T-helper 2 cell (primary cell): ENCODE results near the gene RASGEF1C.

Experiments
- DNase-seq, 5 experiments: peaks; one replicate each; pipeline versions ENCODE4 v3.0.0 to v3.0.0-alpha.2; 2012 to 2022

Gene RASGEF1C

DNA sequence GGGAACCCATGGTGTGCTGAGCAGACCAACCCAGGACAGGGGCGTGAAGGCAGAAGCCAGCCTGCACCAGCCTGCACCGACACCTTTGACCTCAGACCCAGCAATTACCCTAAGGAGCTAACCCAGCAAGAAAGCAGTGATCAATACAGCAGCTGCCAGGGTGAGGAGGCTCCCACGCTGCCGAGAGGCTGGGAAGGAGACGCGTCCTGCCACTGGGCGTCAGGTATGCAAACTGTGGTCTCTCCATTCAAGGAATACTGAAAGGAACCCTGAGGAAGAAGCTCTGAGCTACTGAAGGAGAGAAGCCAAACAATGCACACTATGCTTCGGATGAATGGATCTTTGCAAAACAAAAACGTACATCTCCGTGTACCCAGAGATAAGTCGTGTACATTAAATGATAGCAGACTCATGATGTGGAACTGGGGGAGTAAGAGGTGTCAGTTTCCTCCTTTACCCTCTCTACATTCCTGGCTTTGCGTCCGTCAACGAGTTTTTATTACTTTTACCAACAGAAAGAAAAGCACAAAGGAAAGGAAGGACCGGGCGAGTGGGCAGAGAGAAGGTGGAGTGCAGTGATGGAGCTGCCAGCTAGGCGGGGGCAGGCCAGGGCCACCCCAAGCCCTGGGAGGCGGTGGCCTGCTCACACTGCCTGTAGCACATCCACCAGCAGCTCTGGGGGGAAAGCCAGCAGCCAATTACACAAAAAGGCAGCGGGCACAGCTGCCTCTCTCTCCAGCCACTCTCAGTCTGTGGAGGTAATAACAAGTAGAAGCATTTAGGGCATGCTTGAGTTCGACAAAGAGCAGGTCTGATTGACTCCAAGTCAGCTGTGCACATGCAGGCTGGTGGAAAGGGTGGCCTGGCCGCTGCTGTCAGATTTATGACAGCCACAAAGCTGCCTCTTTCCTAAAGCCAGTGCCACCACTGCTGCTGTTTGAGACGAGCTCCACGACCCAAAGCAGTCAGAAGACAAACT is 29.3 kb downstream of the RASGEF1C start:
- DNase-seq: no peak

DNA sequence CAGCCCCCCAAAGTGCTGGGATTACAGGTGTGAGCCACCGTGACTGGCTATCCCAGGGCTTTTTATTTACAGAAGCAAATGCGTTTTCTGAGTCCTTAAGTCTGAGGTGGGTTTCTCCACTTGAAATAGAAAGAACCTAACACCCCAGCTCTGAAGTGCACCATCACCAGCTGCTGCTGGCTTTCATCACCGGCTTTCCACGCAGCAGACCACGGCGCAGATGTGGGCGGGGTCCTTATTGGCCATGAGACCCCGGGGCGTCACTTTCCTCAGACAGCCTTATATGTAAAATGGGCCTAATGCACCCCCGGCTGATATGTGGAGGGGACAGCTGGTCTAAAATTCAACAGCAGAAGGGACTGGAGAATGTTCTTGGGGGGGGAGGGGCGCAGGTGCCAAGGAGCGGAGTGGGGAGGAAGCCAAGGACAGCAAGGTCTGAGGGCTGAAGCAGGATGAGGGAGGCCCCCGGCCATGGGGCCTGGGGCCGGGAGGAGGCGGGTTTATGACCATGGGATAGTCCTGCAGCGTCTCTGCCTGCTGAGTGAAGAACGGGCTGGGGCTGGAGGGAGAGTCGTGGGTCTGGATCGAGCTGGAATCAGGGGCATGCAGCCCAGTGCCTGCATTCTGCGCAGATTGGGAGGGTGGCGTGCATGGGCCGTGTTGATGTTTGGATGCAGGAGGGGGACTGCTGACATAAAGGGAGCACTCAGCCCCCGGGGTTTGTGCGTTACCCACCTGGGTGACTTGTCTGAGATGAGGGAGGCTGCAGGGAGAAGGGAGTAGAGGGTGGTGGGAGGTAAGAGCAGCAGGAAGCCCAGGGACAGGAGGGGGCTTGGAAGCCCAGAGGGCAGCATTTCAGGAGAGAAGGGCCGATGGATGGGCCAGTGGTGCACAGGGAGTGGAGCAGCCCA is 30.2 kb downstream of the RASGEF1C start:
- no peak for DNase-seq

DNA sequence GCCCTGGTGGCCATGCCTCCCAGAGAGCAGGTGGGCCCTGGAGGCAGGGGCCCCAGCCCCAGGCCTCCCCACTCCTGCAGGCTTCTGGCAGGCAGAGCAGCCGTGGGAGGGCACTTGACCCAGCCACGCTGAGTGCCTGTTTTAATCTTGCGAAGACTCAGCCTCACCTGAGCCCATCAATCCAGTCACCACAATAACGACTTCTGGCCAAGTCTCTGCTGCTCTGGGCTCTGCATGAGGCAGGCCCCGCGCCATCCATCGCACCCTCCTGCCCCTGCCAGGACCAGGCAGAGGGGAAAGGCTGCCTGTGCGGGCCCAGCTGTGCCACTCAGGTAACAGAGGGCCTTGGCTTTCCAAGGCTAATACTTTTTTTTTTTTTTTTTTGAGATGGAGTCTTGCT is 32.8 kb downstream of the RASGEF1C start:
- DNase-seq: no peak

DNA sequence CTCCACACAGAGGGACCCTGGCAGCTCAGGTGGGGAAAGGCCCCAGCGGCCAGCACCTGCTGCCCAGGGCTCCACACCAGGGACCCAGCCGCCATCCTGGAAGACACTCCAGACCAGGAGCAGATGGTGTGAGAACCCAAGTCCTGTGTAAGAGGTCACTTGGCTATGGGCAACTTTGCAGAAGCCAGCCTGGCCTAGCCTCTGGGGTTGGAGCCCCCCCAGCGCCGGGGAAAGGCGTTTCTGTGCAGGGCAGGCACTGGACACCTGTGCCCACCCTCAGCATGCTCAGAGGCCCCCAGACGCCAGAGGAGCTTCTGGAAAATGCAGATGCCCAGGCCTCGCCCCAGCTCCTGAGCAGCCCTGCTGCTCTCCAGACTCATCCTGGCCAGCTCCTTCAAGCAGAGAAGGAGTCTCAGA is 34.0 kb downstream of the RASGEF1C start:
- no peak for DNase-seq

DNA sequence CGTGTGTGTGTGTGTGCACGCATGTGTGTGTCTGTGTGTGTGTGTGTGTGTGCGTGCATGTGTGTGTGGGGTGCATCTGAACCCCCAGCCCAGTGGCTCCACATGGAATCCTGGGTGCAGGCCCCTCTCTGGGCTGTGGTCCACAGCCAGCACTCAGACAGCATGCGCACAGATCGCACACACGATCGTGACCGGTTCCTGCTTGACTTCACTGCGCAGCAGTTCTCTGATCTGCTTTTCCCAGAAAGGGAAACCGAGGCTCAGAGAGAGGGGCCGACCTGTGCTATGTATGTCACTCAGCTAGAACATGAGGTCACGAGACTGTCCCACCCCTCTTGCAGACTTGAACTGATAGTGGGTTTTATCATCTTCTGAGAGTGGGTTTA is 34.4 kb downstream of the RASGEF1C start:
- no peak for DNase-seq

DNA sequence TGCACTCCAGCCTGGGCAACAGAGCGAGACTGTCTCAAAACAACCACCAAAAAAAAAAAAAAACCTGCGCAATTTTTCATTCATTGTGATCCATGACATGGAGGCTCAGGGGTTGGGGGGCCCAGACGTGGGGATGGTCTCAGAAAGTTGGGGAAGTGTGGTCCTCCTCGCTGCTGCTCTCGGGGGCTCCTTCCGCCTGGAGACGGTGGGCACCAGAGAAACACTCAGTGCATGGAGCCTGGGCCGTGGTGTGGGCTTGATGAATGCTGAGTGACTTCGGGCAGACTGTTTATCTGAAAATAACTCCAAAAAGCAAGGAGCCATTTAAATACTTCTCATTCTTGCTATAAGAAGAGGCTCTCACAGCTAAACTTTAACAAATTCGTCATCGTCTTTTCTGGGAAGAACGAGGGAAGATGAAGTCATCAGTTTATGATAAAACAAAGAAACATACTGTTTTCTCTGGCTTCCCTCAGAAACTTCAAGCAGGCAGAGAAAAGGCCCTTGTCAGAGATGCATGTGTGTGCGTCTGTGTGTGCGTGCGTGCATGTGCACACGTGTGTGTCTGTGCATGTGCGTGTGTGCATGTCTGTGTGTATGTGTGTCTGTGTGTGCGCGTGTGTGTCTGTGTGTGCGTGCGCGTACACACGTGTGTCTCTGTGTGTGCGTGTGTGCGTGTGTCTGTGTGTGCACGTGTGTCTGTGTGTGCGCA is 35.0 kb downstream of the RASGEF1C start:
- DNase-seq: no peak

DNA sequence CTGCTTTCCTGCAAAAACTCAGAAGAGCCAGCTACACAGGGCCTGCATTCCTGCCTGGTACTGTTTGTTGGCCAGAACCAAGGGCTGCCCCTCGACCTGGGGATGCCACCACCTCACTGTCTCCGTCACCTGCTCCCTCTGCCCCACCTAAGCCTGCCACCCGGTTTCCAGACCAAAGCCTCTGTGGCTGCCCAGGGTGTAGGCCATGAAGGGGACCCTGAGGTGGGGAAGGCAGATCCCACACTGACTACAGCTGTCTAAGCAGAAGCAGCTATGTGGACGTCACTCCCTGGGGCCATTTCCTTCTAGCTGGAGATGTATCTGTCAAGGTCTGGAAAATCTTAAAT is 35.8 kb downstream of the RASGEF1C start:
- DNase-seq: no peak

DNA sequence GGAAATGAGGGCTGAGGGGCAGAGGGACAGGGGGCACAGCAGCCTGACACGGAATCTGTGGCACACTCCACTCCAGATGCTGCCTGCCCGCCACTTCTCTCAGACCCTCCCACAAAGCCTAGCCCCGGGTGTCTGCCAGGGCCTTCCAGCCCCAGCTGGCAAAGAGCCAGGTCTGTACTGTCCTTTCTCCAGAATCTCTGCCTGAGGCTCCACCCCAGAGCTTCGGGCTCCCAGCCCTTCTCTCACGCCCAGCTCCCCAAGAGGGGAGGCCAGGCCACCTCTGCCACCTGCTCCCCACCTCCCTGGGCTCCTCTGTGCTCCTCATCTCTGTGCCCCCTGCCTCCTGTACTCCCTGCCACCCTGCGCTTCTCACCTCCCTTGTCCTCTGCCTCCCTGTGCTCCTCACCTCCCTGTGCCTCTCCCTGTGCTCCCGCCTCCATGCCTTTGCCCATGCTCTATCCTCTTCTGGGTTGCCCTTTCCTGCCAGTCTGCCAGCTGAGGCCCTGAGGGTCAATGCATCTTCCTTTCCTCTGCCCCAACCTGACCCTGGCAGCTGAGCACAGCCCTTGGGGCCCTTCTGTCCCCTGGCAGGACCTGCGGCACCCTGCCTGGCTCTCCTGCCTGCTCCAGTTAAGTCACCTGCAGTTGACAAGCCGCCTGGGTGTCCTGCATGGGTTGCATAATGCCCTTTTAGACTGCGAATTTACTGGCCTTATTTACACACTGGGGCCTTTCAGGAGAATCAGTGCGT is 36.4 kb downstream of the RASGEF1C start:
- DNase-seq: no peak

DNA sequence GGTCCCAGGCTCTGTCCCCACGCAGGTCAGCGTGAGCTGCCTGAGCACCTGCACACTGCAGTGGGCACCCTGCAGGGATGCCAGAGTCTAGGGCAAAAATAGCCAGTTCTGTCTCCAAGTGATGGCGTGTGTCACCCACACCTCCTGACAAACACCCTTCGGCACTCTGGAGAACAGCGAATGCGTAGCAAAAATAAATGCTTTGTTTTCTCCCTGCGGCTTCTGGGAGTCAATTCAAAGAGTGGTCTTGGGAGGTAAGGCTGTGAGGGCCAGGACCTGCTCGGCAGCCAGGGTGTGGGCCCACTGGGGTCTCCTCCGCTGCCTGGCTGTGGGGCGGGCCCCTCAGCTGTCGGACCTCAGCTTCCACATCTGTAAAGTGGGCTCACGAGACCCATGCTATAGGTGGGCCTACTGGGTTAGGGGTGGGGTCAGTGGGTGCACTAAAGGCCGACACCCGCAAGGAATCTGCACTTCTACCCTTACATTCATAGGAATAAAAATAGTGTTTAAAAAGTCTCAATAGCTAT is 37.4 kb downstream of the RASGEF1C start:
- no peak for DNase-seq

DNA sequence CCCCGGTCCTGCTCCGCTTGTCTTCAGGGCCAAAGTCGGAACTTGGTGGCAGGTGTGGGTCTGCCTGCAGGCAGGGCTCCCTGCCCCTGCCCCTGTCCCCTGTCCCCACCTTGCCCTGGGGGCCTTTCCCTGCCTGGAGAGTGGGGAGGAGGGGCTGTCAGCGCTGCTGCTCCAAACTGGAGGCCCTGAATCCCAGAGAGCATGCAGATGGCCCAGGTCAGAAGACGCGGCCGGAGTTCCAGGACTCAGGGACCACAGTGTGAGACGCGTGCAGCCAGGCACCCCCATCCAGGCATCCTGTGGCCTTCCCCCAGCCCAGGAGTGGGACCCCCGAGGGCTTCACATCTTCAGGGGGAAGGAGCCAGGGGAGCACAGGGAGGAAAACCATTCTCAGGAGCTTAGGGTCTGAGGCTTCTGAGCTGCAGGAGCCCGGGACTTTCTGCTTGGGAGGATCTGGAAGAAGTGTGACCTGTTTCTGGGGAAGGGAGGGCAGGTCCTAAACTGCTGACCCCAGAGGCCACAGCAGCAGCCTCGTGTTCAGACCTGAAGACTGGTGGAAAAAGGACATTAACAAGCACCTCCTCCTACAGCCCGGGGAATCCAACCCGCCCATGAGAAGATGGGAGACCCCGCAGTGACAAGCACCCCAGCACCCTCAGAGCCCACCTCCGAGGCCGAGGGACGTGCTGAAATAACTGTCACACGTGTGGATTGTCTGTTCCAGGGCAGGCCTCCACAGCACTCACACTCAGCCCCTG is 38.0 kb downstream of the RASGEF1C start:
- no peak for DNase-seq

DNA sequence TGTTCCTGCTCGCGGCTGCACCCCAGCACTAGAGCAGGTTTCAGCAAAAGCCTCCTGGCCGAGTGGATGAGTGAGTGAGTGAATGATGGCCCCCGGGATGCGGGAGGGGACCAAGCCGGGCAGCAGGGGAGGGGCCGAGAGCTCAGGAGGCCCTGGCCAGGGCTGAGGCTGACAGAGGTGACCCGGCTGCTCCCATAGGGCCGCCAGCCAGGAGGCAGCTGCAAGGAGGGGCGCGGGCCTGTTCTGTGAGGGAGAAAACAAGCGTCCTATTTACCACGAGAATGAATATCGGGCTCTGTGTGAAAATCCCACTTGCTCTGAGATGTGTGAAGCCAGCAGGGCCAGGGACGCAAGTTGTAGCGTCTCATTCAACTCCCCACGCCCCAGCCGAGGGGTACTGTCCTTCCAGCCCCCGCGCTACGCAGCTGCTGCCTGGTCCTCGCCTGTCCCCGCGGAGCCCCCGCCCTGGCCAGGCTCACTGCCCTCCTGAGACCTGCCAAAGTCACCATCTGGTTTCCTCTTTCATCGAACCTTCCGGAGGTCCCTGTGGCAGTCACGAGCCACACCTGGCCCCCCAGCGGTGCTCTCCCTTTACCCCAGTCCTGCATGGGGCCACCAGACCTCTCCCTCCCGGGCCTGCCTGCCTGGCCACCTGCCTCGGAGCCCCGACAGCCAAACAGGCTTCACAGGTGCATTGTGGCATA is 38.8 kb downstream of the RASGEF1C start:
- no peak for DNase-seq

DNA sequence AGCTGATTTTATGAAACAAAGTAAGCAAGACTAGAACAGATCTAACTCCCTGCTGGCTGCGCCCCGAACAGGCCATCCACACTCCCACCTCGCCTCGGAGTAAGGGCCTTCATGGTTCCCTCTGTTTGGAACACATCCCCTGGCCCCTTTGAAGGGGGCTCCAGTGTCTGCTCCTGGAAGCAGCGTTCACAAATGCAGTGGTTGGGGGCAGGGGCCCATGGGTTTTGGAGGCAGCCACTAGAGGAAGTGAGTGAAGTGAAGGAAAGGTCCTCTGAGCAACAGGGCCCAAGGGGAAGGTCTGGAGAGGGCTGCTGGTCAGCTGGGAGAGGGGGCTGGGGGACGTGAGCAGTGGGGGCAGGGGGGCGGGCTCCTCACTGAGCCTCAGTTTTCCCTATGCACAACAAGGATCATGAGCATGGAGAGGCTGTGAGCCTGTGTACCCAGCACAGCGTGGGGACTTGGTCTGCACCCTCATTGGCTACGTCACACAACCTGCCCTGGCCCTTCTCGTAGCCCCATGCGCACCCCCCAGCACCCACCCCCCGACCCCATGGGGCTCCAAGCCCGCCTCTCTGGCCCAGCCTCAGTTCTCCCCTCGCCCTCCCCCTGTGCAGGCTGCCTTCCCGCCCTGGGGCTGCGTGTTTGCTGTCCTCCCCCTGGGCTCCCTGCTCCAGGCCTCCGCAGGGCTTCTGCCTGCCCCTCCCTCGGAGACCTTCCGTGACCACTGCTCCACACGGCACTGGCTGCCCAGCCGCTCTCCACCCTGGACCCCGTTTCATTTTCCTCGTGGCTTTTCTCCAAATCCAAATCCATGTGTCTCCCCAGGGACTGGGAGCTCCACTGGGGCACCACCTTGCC is 39.5 kb downstream of the RASGEF1C start:
- DNase-seq: no peak

DNA sequence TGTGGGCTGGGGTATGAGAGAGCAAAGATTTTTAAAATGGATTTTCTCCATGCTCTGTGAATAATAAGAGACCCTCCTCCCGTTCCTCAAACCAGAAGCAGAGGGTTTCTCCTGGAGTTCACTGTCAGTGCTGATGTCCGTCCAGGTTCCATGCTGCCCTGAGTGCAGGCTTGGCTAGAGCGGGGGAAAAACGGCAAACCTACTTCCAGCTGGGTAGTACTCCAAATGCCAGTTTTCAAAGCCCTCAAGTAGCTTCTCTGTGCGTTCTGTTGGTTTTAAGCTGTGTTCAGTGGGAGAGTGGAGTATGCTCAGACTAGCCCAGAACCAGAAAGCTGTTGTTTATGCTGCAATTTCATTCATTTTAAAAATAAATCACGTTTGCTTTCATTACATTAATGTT is 40.3 kb downstream of the RASGEF1C start:
- DNase-seq: no peak

DNA sequence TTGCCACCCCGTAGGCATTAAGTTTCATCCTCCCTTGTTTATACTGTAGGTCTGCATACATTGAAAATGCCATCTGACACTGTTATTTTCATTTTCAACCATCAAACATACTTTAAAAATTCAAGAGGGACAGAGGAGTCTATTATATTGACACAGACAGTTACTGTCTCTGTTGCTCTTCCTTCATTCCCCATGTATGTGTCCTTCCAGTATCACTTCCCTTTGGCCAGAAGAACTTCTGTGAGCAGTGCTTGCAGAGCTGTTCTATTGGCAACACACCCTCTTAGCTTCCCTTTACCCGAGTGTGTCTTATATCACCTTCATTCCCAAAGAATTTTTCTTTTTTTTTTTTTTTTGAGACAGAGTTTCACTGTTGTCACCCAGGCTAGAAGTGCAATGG is 42.8 kb downstream of the RASGEF1C start:
- no peak for DNase-seq

DNA sequence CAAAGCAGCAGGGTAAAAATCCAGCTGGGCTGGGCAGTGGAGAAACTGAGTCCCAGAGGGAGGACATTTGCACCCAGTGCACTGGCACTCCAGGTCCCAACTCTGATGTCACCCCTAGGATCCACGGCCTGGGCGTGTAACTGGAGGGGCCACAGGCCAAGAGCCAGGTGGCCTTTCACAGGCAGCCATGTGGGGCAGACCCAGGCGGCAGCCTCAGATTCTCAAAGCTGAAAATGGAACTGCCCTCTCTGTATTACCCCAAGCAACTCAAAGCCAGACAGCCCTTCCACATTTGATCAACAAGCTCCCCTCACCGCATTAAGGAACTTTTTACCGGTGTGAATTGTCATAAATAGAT is 46.7 kb downstream of the RASGEF1C start:
- DNase-seq: no peak

DNA sequence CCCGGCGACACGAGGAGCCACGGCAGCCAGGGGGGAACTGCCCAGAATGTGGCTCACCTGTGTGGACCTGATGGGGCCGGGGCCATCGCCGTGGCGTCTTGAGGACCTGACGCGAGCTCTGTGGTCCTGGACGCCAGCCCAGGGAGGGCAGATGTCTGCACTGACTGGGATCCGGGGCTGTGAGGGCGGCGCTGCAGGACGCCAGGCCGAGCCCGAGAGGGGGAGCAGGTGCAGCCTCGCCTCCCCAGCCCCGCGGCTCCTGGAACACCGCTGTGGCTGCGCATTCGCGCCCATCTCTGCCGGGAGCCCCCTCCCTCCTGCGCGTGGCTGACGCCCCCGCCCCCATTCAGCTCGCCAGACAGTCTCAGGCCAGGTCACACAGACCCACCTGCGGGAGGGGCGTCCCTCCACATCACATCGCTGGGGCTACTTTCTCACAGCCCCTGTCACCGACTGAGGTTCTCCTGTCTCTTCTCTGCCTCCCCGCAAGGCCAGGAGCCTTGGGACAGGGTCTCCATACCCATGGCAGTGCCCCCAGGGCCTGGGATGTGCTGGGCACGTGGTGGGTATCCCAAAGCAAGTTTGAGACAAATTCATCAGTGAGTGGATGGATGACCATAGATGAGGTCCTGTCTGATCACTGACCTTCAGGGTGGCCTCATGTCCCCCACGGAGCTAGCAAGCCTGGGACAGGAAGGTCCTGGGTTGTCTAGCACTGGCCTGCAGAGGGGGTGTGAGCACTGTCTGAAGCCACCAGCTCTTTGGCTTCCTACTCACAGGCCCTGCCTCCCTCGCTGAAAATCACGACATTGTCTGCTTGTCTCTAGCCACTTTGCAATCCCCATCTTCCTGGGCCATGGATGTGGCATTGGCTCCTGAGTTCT is 47.3 kb downstream of the RASGEF1C start:
- DNase-seq: no peak

DNA sequence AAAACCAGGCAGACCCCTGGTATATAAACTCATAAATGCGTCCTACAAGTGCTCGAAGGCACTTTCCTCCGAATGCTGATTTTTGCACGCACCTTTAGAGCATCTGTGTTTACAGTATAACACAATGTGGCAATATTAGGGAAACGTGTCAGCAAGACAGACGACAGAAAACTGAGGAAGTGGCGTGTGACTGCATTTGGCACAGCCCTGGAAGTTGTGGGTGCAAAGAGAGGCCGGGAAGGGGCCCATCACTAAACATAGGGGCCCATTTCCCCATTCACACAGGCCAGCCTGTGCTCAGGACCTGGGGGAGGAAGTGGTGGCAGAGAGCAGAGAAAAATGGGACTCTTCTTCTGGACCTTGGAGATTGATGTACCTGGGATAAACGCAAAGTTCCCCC is 48.2 kb downstream of the RASGEF1C start:
- DNase-seq: no peak

DNA sequence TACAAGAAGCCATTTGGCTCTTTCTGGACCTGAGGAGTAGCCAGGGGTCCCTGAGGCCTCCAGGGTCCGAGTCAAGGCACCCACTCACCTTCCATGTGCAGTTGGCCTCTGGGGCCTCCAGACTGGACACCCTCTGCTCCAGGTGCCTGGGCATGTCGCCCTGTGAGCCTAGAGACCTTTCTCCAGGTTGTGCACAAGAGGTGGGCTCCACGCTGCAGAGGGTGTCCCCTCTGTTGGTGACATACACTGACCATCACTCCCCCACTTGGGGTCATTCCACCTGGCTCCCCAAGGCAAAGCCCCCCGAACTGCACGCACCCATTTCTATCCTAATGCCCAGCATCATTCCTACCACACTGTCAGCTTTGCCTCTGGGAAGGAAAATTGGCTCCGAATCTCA is 48.8 kb downstream of the RASGEF1C start:
- no peak for DNase-seq

DNA sequence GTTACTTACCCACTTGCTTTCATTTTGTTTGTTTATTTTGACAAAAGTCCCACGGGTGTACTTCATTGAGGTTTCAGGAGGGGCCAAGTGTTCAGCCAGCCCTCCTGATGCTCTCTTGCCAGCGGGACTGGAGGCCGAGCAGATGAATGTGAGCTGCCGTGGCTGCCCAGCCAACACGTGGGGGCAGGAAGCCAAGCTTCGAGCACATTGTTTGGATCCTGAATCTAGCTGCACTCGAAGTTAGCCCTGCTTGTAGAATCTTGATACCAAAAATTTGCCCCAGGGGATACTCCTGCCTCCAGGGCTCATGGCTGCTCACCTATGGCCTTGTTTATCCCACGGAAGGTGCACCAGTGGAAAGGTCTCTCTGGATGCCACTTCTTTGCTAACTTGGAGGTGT is 49.3 kb downstream of the RASGEF1C start:
- no peak for DNase-seq
